Tibial artery (tissue), 4 donors: ENCODE results near the gene SORT1.

Source experiments
- DNase-seq, 2 donors: peaks; one replicate each; pipeline ENCODE4 v3.0.0-alpha.2; 2019
- H3K27ac ChIP-seq, 2 donors: fragments of 200-600 bp; sonication (generic) in 1 of 2; 1 replicate in 1 of 2; 2 replicates in 1 of 2; pipeline ENCODE4 v1.5.1; 2018 to 2019; ENCODE audit warnings: mild to moderate bottlenecking in 1 of 2
- H3K27me3 ChIP-seq, 2 donors: fragments of 200-600 bp; sonication (generic) in 1 of 2; one replicate each; pipeline versions ENCODE4 v1.5.1 to v1.6.0; 2016 to 2019
- H3K36me3 ChIP-seq, 3 donors: fragments of 200-600 bp; sonication (generic) in 2 of 3; one replicate each; pipeline ENCODE4 v1.5.1; 2016 to 2019; ENCODE audit warnings: mild to moderate bottlenecking in 2 of 3
- H3K4me1 ChIP-seq, 4 donors: fragments of 200-600 bp; sonication (generic) in 2 of 4; 1 replicate in 3 of 4; 2 replicates in 1 of 4; pipeline ENCODE4 v1.5.1; 2016 to 2019
- H3K4me3 ChIP-seq, 2 donors: fragments of 200-600 bp; sonication (generic) in 1 of 2; 1 replicate in 1 of 2; 2 replicates in 1 of 2; pipeline ENCODE4 v1.5.1; 2018 to 2019; ENCODE audit warnings: mild to moderate bottlenecking in 2 of 2
- H3K9me3 ChIP-seq, 3 donors: fragments of 200-600 bp; sonication (generic) in 1 of 3; one replicate each; pipeline ENCODE4 v1.5.1; 2016 to 2019
- CTCF ChIP-seq, 2 experiments: fragments of 200-600 bp in 1 of 2; fragments of 450-650 bp in 1 of 2; IDR thresholded peaks; one replicate each; pipeline ENCODE4 v1.5.1; 2017 to 2019; ENCODE audit warnings: antibody characterized with exemption in 2 of 2, mild to moderate bottlenecking in 1 of 2, moderate library complexity in 1 of 2
- intact Hi-C: fragments of 100-400 bp; cut with DNase I; formaldehyde crosslinking; loops from one replicate; pipeline ENCODE4 v1.15.0; 2023; ENCODE audit warnings: low total_unique reads

Gene SORT1

GRCh38 chr1:109388884-109389637, 8.7 kb downstream of the SORT1 start:
- Histone ChIP-seq H3K27ac (peak overlapping the region; percentile 82 to 87), H3K4me3 (peak overlapping the region; percentile 66 to 69), H3K27me3 (no peaks in the 10 kb centered on the region), H3K9me3 (no peaks in the 10 kb centered on the region), H3K36me3 (no peaks in the 10 kb centered on the region), H3K4me1 (peaks cover 3 to 97% (median 68%) of the 10 kb centered on the region in 4 donors)
- TF ChIP-seq CTCF (IDR thresholded peaks at IDR 0.05): no peak
- peak in 1 of 2 donors; percentile 37 for DNase-seq
- intact Hi-C loops: no loop called here

GRCh38 chr1:109388208-109388711, 9.5 kb downstream of the SORT1 start:
- Histone ChIP-seq H3K4me3 (no peak overlapping the region), H3K4me1 (peaks cover 3 to 97% (median 68%) of the 10 kb centered on the region in 4 donors), H3K27me3 (no peaks in the 10 kb centered on the region), H3K36me3 (no peaks in the 10 kb centered on the region), H3K9me3 (no peaks in the 10 kb centered on the region), H3K27ac (peak overlapping the region; percentile 82 to 87)
- no peak for TF ChIP-seq CTCF (IDR thresholded peaks at IDR 0.05)
- no peak for DNase-seq
- intact Hi-C loops: no loop called here

GRCh38 chr1:109386054-109386717, 11.5 kb downstream of the SORT1 start:
- TF ChIP-seq CTCF (IDR thresholded peaks at IDR 0.05): no peak
- intact Hi-C loops: no loop called here
- H3K36me3 ChIP-seq: no peaks in the 10 kb centered on the region
- H3K27ac ChIP-seq: peak overlapping the region; percentile 82 to 87
- peaks cover 3 to 98% (median 73%) of the 10 kb centered on the region in 4 donors for H3K4me1 ChIP-seq
- H3K9me3 ChIP-seq: no peaks in the 10 kb centered on the region
- no peak overlapping the region for H3K4me3 ChIP-seq
- no peaks in the 10 kb centered on the region for H3K27me3 ChIP-seq
- no peak for DNase-seq

- H3K27ac ChIP-seq: peak overlapping the region; percentile 82 to 87
- peak; percentile 78 to 91 for DNase-seq
- peaks cover 3 to 100% (median 72%) of the 10 kb centered on the region in 4 donors for H3K4me1 ChIP-seq
- intact Hi-C loops: no loop called here
- H3K36me3 ChIP-seq: no peaks in the 10 kb centered on the region
- no peak for TF ChIP-seq CTCF (IDR thresholded peaks at IDR 0.05)
- no peak overlapping the region for H3K4me3 ChIP-seq
- no peaks in the 10 kb centered on the region for H3K9me3 ChIP-seq
- no peaks in the 10 kb centered on the region for H3K27me3 ChIP-seq
Observed at GRCh38 chr1:109385417-109385816, 12.3 kb downstream of the SORT1 start.

GRCh38 chr1:109383854-109384253, 13.9 kb downstream of the SORT1 start:
- Histone ChIP-seq H3K36me3 (no peaks in the 10 kb centered on the region), H3K4me3 (no peak overlapping the region), H3K9me3 (no peaks in the 10 kb centered on the region), H3K27me3 (no peaks in the 10 kb centered on the region), H3K27ac (peak overlapping the region; percentile 82 to 87), H3K4me1 (peaks cover 0 to 100% (median 69%) of the 10 kb centered on the region in 4 donors)
- intact Hi-C loops: no loop called here
- no peak for DNase-seq
- TF ChIP-seq CTCF (IDR thresholded peaks at IDR 0.05): no peak
